HG03558 (cell line): ENCODE measurements around the gene LSMEM2.
"Not testable (repeated sequence)": the region's sequence is repeated elsewhere in the genome, so short reads cannot be mapped to it uniquely, and the experiment has no call there.

Experiments
- ATAC-seq: cut with Tn5 transposase; IDR thresholded peaks from one replicate; pipeline ENCODE4 v1.9.1; 2021; ENCODE audit warnings: moderate number of reproducible peaks; ENCODE audit not compliant: unreplicated experiment; ENCODE audit errors: extremely low read depth

The LSMEM2 gene

GRCh38 chr3:50275141-50275995, 3.5 kb upstream of the LSMEM2 start:
- no peak for ATAC-seq

- no peak for ATAC-seq
Observed at GRCh38 chr3:50275996-50276761, 2.7 kb upstream of the LSMEM2 start.

GRCh38 chr3:50276762-50277101, 2.2 kb upstream of the LSMEM2 start:
- no peak for ATAC-seq

GRCh38 chr3:50278123-50278879, 586 bp upstream of the LSMEM2 start:
- ATAC-seq: no peak

DNA sequence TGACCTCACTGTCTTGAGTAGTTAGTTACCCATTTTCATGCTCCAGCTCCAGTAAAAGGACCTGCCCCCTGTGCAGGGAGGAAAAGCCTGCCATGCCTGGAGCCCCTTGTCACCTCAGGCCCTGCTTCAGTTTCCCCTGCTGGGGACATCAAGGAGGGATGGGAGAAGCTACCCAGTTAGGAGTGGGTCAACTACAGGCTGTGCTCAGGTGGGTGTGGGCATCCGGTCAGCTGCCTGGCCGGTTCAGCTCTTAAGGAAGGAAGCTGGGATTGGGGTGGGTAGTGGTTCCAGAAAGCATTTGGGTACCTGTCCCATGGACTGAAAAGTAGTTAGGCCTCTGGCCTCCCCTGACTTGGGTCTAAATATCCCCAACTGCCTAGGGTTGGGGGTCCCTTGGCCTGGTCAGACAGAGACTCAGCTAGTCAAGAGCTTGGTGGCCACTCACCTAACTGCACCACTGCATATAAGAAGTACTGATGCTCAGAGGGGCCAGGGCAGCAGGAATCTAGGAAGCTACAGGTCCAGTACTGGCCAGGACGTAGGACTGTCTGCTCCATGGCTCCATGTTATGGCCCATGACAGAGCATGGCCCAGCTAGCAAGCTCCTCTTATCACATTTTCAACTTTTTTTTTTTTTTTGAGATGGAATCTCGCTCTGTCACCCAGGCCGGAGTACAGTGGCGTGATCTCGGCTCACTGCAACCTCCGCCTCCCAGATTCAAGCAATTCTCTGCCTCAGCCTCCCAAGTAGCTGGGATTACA, 549 bp downstream of the LSMEM2 start:
- no peak for ATAC-seq

GRCh38 chr3:50284121-50284520, 5.2 kb downstream of the LSMEM2 start:
- ATAC-seq: not testable (repeated sequence)

DNA sequence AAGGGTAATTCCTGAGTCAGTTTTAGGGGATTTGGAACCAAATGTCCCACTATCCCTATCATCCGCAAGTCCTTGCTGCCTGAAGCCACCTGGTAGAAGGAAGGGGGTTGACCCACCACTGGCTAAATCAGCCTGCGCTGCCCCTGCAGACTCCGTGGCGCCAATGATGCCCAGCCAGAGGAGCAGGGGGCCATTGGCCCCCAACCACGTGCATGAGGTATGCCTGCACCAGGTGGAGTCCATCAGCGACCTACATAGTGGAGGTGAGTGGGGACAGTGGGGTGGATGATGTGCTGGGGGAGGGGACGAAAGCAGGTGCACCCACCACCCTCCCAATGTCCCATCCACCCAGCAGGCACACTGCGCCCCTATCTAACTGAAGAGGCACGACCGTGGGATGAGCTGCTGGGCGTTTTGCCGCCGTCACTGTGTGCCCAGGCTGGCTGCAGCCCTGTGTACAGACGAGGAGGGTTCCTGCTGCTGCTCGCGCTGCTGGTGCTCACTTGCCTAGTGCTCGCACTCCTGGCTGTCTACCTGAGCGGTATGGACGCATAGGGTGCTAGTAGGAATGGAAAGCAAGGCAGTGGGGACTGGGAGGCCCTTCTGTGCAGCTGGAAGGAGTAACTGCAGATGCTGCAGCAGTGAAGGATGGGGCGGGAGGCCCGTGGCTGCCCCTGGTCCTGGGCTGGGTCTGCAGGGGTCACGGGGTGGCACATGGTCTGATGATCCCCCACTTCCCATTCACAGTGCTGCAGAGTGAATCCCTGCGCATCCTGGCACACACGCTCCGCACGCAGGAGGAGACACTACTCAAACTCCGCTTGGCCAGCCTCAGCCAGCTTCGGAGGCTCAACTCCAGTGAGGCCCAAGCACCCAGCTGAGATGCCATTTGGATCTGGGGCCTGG, 7.7 kb downstream of the LSMEM2 start:
- ATAC-seq: no peak

DNA sequence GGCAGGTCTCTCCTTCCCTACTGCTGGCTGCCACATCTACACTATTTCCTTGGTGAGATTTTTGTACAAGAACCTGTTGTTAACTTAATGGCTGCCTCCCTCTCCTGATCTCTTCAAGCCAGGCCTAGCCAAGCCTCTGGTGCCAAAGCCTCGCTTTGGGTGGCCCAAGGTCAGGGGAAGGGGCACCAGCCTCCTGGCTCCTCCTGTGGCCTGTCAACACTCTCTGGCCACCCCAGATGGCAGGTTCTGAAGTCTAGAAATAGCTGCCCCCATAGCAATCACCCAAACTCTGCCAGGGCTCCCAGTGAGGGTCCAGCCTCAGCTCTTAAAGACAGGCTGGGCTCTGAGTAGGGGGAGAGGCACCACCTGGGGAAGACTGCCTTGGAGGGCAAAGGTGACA, 8.4 kb downstream of the LSMEM2 start:
- ATAC-seq: no peak

GRCh38 chr3:50288387-50289007, 9.6 kb downstream of the LSMEM2 start:
- no peak for ATAC-seq

GRCh38 chr3:50289130-50289529, 10.2 kb downstream of the LSMEM2 start:
- no peak for ATAC-seq

DNA sequence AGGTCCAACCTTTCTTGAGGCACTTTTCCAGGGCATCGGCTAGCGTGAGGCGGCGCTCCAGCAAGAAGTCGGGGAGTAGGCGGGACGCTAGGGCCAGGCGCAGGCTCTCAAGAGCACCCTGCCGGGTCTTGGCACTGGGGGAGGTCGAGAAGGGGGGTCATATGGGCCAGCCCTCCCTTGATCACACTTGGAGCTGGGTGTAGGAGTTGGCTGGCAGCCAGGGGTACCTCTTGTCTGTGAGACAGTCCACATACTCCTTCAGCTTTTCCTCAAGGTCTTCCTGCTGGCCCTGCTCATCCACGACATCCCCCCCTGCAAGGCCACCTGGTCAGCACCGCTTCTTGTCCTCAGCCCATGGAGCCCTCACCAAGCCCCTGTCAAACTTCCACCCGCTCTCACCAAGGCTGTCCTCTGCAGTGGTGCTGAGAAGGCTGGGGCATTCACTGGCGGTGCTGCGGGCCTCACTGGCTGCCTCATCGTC, 11.3 kb downstream of the LSMEM2 start:
- ATAC-seq: no peak

DNA sequence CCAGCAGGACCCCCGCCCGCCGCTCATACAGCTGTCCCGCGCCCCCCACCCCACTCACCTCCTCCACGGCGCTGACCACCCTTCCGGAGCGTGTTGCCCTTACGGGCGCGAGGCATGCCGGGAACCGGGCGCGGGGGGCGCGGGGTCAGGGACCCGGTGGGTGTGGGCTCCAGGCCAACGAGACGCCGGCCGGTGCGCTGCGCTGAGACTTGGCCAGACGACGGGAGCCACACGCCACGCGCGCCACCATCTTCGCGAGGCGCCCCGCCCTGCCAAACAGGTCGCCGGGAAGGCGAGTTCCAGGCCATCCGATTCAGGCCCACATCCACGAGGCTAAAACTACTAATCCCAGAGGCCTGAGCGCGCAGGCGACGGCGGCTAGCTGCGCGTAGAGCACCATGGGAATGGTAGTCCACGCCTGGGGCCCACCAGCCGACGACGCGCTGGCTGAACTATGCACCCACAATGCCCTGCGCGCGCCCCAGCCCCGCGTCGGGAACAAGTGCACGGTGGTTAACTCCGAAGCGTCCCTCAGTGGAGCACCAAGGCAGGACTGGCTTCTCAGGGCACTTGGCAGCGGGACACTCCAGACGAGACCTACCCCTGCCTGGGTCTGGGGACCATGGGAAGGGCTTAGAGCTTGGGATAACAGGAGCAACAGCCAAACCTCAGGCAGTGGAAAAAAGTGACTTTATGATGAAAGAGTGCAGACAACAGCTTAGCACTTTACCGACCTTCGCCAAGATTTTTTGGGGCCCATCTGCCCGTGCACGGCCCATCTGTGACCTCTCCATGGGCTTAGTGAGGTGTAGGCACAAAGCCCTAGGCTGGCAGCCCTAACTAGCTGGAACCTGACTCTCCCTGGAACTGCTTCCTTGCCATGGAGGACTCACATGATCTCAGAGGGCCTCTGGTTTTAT, 13.5 kb downstream of the LSMEM2 start, which contains the start of gene IFRD2:
Gene IFRD2 (minus strand): TSS at position 271 of the 920 bp plus-strand sequence. CDS start 155 bp downstream, at position 116.
- ATAC-seq: peak; percentile 89

DNA sequence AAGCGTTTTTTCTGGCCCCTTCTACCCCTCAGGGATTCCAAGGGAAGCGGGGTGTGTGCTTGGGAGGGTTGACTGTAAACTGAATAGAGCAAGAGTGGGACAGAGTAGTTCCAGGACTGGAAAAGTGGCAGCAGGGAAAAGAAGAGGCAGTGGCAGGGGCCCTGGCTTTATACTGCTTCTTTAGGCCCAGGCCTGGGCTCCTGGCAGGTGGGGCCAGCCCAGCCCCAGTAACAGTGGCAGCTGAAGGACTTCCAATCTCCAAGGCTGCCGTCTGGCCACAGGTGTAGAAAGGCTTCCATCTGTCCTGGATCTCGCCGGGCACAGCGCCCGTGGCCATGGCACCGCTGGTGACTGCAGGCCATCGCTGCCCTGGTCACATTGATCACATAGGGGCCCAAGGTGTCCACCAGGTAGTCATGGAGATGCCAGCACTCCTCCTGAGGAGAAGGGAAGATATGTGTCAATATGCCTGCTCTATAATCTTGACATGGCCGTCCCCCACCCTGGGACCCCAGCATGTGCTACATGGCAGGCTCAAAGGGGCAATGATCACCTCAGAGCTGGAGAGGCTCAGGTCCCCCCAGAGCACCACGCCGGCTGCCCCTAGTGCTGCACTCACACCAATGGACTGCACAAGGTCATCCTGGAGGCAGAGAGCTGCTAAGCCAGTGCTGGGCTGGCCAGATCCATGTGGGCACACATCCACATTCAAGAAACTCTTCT, 14.4 kb downstream of the LSMEM2 start:
- no peak for ATAC-seq

- no peak for ATAC-seq
Observed at GRCh38 chr3:50294089-50294488, 15.2 kb downstream of the LSMEM2 start.

DNA sequence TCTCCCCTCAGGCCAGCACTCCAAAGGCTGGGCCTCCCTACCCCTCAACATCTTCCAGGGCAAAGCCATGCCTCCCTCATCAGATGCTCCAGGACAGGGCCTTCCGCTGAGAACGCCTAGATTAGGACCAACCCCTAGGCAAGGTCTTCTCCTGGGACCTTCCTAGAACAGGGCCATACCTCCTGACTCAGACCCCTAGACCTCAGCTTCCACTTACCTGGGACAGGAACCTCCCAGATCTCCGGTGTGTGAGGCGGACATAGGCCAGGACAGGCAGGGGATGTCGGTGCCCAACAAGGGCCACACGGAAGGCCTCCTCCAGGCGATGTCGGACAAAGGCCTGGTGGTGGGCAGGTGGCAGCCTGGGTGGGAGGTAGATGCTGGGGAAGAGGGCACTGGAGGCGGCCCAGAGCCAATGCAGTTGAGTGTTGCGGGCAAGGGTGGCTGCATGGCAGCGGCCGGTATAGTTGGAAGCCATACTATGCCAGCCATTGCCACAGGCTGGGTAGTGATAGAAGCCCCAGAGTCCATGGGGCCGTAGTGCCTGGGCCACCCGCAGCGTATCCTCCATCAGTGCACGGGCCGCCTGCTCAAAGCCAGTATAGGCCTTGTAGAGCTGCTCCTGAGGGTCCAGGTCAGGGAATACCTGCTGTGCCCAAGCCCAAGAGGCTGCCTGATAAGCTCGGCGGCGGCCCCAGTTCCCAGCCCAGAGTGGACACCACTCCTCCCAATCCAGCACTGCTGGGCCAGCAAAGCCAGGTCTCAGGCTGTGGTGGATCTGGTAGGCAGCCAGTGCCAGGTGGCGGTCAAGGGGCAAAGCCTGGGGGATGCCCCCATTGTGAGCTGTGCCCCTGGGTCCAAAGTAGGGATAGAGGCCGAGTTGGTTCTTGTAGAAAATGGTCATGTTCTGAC, 15.9 kb downstream of the LSMEM2 start:
- ATAC-seq: no peak
